GM23338 (cell line): ENCODE measurements around the gene LYSMD1.

Experiments used
- CREB1 ChIP-seq: fragments of 250-450 bp; sonication (Bioruptor Pico); IDR thresholded peaks from 2 replicates; pipeline ENCODE4 v1.5.0; 2020; ENCODE audit warnings: low read depth, mild to moderate bottlenecking, moderate library complexity
- CTCF ChIP-seq, 2 experiments: fragments of 200-600 bp in 1 of 2; sonication (generic) in 1 of 2; conservative IDR thresholded peaks; 2 replicates each; pipeline versions ENCODE4 v1.5.1 to v1.6.1; 2016 to 2017; ENCODE audit warnings: antibody characterized with exemption in 2 of 2, low read depth in 2 of 2, mild to moderate bottlenecking in 2 of 2, moderate library complexity in 1 of 2
- ETS1 ChIP-seq: IDR thresholded peaks from 2 replicates; pipeline ENCODE4 v1.6.1; 2016; ENCODE audit warnings: antibody characterized with exemption
- EZH2 ChIP-seq: fragments of 200-600 bp; sonication (generic); IDR thresholded peaks from one replicate; pipeline ENCODE4 v1.8.0; 2017; ENCODE audit warnings: antibody characterized with exemption, mild to moderate bottlenecking, low read depth; ENCODE audit not compliant: unreplicated experiment
- EZH2phosphoT487 ChIP-seq: fragments of 200-600 bp; sonication (generic); IDR thresholded peaks from one replicate; pipeline ENCODE4 v1.8.1; 2018; ENCODE audit warnings: antibody characterized with exemption; ENCODE audit not compliant: unreplicated experiment
- JUNB ChIP-seq: IDR thresholded peaks from one replicate; pipeline ENCODE4 v1.6.1; 2016; ENCODE audit warnings: antibody characterized with exemption; ENCODE audit not compliant: unreplicated experiment
- NANOG ChIP-seq: IDR thresholded peaks from 2 replicates; pipeline ENCODE4 v1.6.1; 2016; ENCODE audit warnings: antibody characterized with exemption, borderline replicate concordance
- POLR2AphosphoS5 ChIP-seq: IDR thresholded peaks from 2 replicates; pipeline ENCODE4 v1.6.1; 2016; ENCODE audit warnings: antibody characterized with exemption, low read depth
- REST ChIP-seq: IDR thresholded peaks from one replicate; pipeline ENCODE4 v1.6.1; 2018; ENCODE audit warnings: antibody characterized with exemption; ENCODE audit not compliant: unreplicated experiment

GRCh38 chr1:151198254-151199127, 32.8 kb upstream of the LYSMD1 start, which contains the start of gene PIP5K1A:
- TF ChIP-seq JUNB (no peak), CTCF (conservative IDR thresholded peaks at IDR 0.05; ENCODE audit: low read depth in 2 of 2) (no peak), EZH2 (no peak), EZH2phosphoT487 (no peak), REST (no peak), NANOG (no peak), ETS1 (no peak), POLR2AphosphoS5 (peak; percentile 93), CREB1 (CRISPR knock-in tag) (no peak)
